ENCODE data around the gene KIF26B.

DNA sequence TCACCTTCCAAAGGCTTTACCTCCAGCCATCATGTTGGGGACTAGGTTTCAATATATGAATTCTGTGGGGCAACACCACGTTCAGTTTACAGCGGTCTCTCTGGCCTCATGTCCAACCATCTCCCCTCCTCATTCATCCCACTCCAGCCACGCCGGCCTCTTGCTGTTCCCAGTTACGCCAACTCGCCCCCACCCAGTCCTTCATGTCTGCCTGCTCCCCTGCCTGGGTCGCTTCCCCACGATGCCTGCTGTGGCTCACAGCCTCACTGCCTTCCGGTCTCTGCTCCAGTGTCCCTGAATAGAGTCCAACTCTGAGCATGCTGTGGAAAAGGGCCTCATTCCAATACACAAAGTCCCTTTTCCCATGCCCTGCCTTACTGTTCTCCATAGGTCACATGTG, 193.8 kb downstream of the KIF26B start:
- TF ChIP-seq, protein P1, sequence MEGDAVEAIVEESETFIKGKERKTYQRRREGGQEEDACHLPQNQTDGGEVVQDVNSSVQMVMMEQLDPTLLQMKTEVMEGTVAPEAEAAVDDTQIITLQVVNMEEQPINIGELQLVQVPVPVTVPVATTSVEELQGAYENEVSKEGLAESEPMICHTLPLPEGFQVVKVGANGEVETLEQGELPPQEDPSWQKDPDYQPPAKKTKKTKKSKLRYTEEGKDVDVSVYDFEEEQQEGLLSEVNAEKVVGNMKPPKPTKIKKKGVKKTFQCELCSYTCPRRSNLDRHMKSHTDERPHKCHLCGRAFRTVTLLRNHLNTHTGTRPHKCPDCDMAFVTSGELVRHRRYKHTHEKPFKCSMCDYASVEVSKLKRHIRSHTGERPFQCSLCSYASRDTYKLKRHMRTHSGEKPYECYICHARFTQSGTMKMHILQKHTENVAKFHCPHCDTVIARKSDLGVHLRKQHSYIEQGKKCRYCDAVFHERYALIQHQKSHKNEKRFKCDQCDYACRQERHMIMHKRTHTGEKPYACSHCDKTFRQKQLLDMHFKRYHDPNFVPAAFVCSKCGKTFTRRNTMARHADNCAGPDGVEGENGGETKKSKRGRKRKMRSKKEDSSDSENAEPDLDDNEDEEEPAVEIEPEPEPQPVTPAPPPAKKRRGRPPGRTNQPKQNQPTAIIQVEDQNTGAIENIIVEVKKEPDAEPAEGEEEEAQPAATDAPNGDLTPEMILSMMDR (IDR thresholded peaks at IDR 0.05), result no peak
- no peak for TF ChIP-seq POLR2AphosphoS5 (IDR thresholded peaks at IDR 0.05)

Data from stomach (tissue), 4 donors.